NCI-H82 treated with DMSO at 0.1 percent for 48 hours (cell line): Measurements from ENCODE around the gene PHLPP1.

Experiments
- DNase-seq: peaks from one replicate; lab custom pipeline; 2025; ENCODE audit not compliant: unreplicated experiment; lab: John Stamatoyannopoulos, UW

Gene PHLPP1

GRCh38 chr18:62844850-62845643 lies 129.7 kb downstream of the PHLPP1 start:
- DNase-seq, result no peak

GRCh38 chr18:62846313-62846712 lies 131.0 kb downstream of the PHLPP1 start:
- no peak for DNase-seq

- no peak for DNase-seq
Observed at GRCh38 chr18:62847081-62847480, 131.7 kb downstream of the PHLPP1 start.

GRCh38 chr18:62848946-62849345 lies 133.6 kb downstream of the PHLPP1 start:
- DNase-seq, result no peak

- DNase-seq, result no peak
Observed at GRCh38 chr18:62850619-62851306, 135.4 kb downstream of the PHLPP1 start.

- DNase-seq, result no peak
Observed at GRCh38 chr18:62852851-62853250, 137.5 kb downstream of the PHLPP1 start.

- no peak for DNase-seq
Observed at GRCh38 chr18:62856294-62856693, 141.0 kb downstream of the PHLPP1 start.

- no peak for DNase-seq
Observed at GRCh38 chr18:62857263-62857976, 142.1 kb downstream of the PHLPP1 start.

GRCh38 chr18:62860062-62860461 lies 144.7 kb downstream of the PHLPP1 start:
- DNase-seq, result no peak

- no peak for DNase-seq
Observed at GRCh38 chr18:62862466-62862865, 147.1 kb downstream of the PHLPP1 start.

- DNase-seq, result no peak
Observed at GRCh38 chr18:62863579-62864001, 148.2 kb downstream of the PHLPP1 start.

- DNase-seq, result no peak
Observed at GRCh38 chr18:62865498-62865897, 150.2 kb downstream of the PHLPP1 start.

GRCh38 chr18:62867534-62867933 lies 152.2 kb downstream of the PHLPP1 start:
- no peak for DNase-seq

GRCh38 chr18:62868645-62869044 lies 153.3 kb downstream of the PHLPP1 start:
- DNase-seq, result no peak

- DNase-seq, result no peak
Observed at GRCh38 chr18:62870643-62871042, 155.3 kb downstream of the PHLPP1 start.

- no peak for DNase-seq
Observed at GRCh38 chr18:62875323-62875722, 160.0 kb downstream of the PHLPP1 start.

- DNase-seq, result no peak
Observed at GRCh38 chr18:62876111-62876510, 160.8 kb downstream of the PHLPP1 start.

GRCh38 chr18:62876828-62877227 lies 161.5 kb downstream of the PHLPP1 start:
- no peak for DNase-seq

GRCh38 chr18:62877411-62878221 lies 162.3 kb downstream of the PHLPP1 start:
- no peak for DNase-seq

GRCh38 chr18:62878305-62878704 lies 163.0 kb downstream of the PHLPP1 start:
- DNase-seq, result no peak

- no peak for DNase-seq
Observed at GRCh38 chr18:62880034-62880433, 164.7 kb downstream of the PHLPP1 start.
